Activated T-helper 17 cell treated with anti-CD3 and anti-CD28 coated beads, Interleukin-2, amount 50 U/mL, for 72 hours (primary cell): ENCODE results near the gene CFAP210. TPM values are rescaled to one million over a fixed set of nuclear protein-coding genes. Genes with fewer than 3 reads are reported as not detected.

Experiments used
- ATAC-seq: fragments of 150-1000 bp; cut with Tn5 transposase; replicated peaks from 2 replicates; pipeline ENCODE4 v1.10.0; 2021; ENCODE audit warnings: mild to moderate bottlenecking, moderate library complexity
- H3K27ac Mint-ChIP-seq: one replicate; pipeline ENCODE4 v1.8.0; 2022; ENCODE audit warnings: mixed read lengths
- H3K27me3 Mint-ChIP-seq: one replicate; pipeline ENCODE4 v1.8.0; 2022; ENCODE audit warnings: mixed read lengths
- H3K36me3 Mint-ChIP-seq: one replicate; pipeline ENCODE4 v1.8.0; 2022; ENCODE audit warnings: low read depth, mild to moderate bottlenecking, mixed read lengths
- H3K4me1 Mint-ChIP-seq: one replicate; pipeline ENCODE4 v1.8.0; 2022; ENCODE audit warnings: mixed read lengths
- H3K4me3 Mint-ChIP-seq: one replicate; pipeline ENCODE4 v1.8.0; 2022; ENCODE audit warnings: mild to moderate bottlenecking, mixed read lengths
- H3K9me3 Mint-ChIP-seq: one replicate; pipeline ENCODE4 v1.8.0; 2022; ENCODE audit warnings: mixed read lengths
- total RNA-seq, 2 donors: library from RNA; stranded (reverse); gene quantifications; one replicate each; pipeline ENCODE4 v1.2.3, GENCODE V29; 2022

Gene CFAP210
- total RNA-seq, 2 donors from 2014 or later: not detected

GRCh38 chr2:169673106-169673505 is 21.1 kb downstream of the CFAP210 start:
- H3K4me3 Mint-ChIP-seq: no peak overlapping the region
- no peaks in the 10 kb centered on the region for H3K36me3 Mint-ChIP-seq
- H3K9me3 Mint-ChIP-seq: no peaks in the 10 kb centered on the region
- no peaks in the 10 kb centered on the region for H3K27me3 Mint-ChIP-seq
- H3K4me1 Mint-ChIP-seq: no peaks in the 10 kb centered on the region
- no peak for ATAC-seq
- H3K27ac Mint-ChIP-seq: no peak overlapping the region

DNA sequence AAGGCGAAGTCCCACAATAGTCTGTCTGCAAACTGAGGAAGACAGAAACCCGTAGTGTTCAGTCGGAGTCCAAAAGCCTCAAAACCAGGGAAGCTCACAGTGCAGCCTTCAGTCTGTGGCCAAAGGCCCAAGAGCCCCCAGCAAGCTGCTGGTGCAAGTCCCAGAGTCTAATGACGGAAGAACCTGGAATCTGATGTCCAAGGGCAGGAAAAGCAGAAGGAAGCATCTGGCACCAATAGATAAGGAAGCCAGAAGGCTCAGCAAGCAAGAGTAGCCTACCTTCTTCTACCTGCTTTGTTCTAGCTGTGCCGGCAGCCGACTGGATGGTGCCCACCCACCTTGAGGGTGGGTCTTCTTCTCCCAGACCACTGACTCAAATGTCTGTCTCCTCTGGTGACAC is 21.8 kb downstream of the CFAP210 start:
- H3K27ac Mint-ChIP-seq: no peak overlapping the region
- H3K9me3 Mint-ChIP-seq: no peaks in the 10 kb centered on the region
- H3K36me3 Mint-ChIP-seq: no peaks in the 10 kb centered on the region
- H3K4me3 Mint-ChIP-seq: no peak overlapping the region
- no peaks in the 10 kb centered on the region for H3K27me3 Mint-ChIP-seq
- no peaks in the 10 kb centered on the region for H3K4me1 Mint-ChIP-seq
- no peak for ATAC-seq

DNA sequence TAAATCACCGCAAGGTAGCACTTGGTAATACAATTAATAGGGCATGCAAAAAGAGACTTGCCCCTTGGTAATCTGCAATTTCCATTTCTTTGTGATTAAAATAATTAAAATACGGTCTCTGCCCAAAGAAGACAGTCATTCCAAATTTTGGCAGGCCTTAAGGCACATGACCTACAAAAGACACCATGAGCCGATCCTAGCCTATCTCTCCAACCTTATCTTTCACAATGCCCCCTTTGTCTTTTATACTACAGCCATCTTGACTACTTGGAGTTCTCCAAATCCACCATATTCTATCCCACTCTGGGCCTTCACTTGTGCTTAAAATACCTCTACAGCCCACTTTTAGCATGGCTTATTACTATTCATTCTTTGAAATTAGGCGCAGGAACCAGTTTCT is 23.3 kb downstream of the CFAP210 start:
- no peaks in the 10 kb centered on the region for H3K4me1 Mint-ChIP-seq
- no peak overlapping the region for H3K27ac Mint-ChIP-seq
- H3K4me3 Mint-ChIP-seq: no peak overlapping the region
- peaks cover 3% of the 10 kb centered on the region for H3K27me3 Mint-ChIP-seq
- H3K9me3 Mint-ChIP-seq: no peaks in the 10 kb centered on the region
- no peak for ATAC-seq
- H3K36me3 Mint-ChIP-seq: no peaks in the 10 kb centered on the region

DNA sequence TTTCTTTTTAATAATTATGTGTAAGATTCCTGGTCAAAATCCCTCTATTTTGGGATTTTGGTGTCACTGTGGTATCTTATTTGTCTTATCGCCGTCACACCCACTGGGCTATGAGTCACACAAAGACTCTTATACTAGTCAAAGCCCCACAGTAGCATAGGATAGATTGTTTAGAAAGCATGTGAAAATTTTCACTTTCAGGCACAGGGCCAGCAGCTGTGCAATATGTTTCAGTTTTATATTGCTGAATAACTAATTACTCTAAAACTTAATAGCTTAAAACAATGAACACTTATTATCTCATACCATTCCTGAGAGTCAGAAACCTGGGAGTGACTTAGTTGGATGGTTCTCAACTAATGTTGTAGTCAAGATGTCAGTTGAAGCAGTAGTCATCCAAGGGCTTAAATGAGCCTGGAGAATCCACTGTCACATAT is 24.0 kb downstream of the CFAP210 start:
- H3K36me3 Mint-ChIP-seq: no peaks in the 10 kb centered on the region
- no peaks in the 10 kb centered on the region for H3K4me1 Mint-ChIP-seq
- peaks cover 3% of the 10 kb centered on the region for H3K27me3 Mint-ChIP-seq
- H3K4me3 Mint-ChIP-seq: no peak overlapping the region
- no peak overlapping the region for H3K27ac Mint-ChIP-seq
- peak; percentile 44 for ATAC-seq
- no peaks in the 10 kb centered on the region for H3K9me3 Mint-ChIP-seq

- no peak overlapping the region for H3K27ac Mint-ChIP-seq
- H3K9me3 Mint-ChIP-seq: no peaks in the 10 kb centered on the region
- no peak overlapping the region for H3K4me3 Mint-ChIP-seq
- no peaks in the 10 kb centered on the region for H3K36me3 Mint-ChIP-seq
- no peak for ATAC-seq
- H3K27me3 Mint-ChIP-seq: peaks cover 3% of the 10 kb centered on the region
- H3K4me1 Mint-ChIP-seq: no peaks in the 10 kb centered on the region
These were observed 26.6 kb downstream of the CFAP210 start for GRCh38 chr2:169667583-169667982.

DNA sequence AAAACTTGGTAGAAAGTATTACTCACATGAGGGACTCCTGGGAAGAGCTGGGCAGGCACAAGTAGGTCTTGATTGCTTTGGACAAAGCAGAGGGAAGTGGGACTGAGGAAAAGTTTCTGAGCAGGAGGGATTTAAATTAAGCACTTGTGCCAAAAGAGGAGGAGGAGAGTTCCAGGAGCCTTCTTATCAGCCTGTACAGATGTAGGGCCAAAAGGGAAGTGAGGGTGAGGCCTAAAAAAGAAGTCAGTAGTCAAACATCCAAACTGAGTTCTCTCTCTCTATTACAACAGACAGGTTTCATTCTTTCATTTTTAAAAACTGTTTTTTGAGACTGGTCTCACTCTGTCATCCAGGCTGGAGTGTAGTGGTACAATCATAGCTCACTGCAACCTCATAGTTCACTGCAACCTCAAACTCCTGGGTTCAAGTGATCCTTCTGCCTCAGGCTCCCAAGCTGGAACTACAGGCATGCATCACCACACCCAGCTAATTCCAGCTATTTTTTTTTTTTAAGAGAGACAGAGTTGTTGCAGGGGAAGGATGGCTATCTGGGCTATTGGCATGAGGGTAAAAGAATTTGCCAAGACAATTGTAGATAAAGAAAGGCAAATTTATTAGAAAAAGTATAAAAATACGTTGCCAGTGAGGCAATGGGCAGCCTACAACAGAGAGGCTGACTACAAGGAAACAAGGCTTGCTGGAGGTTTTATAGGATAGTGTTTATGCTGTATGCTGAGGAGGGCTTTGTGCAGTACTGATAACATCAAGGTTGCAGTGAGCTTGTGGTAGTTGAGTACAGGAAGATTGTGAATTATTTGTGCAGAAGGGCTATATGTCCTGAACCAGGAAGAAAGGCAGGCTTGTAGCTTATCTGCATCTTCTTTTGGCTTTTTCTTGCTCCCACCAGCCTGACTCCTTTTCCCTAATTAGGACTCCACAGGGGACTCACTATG is 29.0 kb downstream of the CFAP210 start:
- ATAC-seq: no peak
- H3K27ac Mint-ChIP-seq: no peak overlapping the region
- no peaks in the 10 kb centered on the region for H3K36me3 Mint-ChIP-seq
- H3K27me3 Mint-ChIP-seq: peaks cover 12% of the 10 kb centered on the region
- no peaks in the 10 kb centered on the region for H3K4me1 Mint-ChIP-seq
- H3K4me3 Mint-ChIP-seq: no peak overlapping the region
- H3K9me3 Mint-ChIP-seq: no peaks in the 10 kb centered on the region

GRCh38 chr2:169664600-169664977 is 29.6 kb downstream of the CFAP210 start:
- Mint-ChIP-seq H3K27me3 (peaks cover 13% of the 10 kb centered on the region), H3K4me1 (no peaks in the 10 kb centered on the region), H3K9me3 (no peaks in the 10 kb centered on the region), H3K4me3 (no peak overlapping the region), H3K36me3 (no peaks in the 10 kb centered on the region), H3K27ac (no peak overlapping the region)
- no peak for ATAC-seq

DNA sequence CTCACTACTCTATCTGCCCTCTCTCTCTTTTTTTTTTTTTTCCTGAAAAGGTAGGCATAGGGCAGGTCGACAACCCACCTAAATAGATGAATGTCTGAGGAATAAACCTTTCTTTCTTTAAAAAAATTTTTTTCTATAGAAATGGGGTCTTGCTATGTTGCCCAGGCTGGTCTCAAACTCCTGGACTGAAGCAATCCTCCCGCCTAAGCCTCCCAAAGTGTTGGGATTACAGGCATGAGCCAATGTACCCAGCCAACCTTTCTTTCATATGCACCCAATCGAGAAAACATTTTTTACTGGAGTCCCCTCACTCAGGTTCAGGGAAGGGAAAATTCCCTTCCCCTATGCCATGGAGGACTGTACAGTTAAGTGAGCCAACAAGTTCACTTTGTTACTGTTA is 31.0 kb downstream of the CFAP210 start:
- Mint-ChIP-seq H3K27me3 (peaks cover 13% of the 10 kb centered on the region), H3K4me3 (no peak overlapping the region), H3K36me3 (no peaks in the 10 kb centered on the region), H3K4me1 (no peaks in the 10 kb centered on the region), H3K9me3 (no peaks in the 10 kb centered on the region), H3K27ac (no peak overlapping the region)
- ATAC-seq: no peak

GRCh38 chr2:169662744-169663143 is 31.5 kb downstream of the CFAP210 start:
- no peak for ATAC-seq
- Mint-ChIP-seq H3K36me3 (no peaks in the 10 kb centered on the region), H3K27ac (no peak overlapping the region), H3K9me3 (no peaks in the 10 kb centered on the region), H3K4me3 (no peak overlapping the region), H3K27me3 (peaks cover 13% of the 10 kb centered on the region), H3K4me1 (no peaks in the 10 kb centered on the region)

DNA sequence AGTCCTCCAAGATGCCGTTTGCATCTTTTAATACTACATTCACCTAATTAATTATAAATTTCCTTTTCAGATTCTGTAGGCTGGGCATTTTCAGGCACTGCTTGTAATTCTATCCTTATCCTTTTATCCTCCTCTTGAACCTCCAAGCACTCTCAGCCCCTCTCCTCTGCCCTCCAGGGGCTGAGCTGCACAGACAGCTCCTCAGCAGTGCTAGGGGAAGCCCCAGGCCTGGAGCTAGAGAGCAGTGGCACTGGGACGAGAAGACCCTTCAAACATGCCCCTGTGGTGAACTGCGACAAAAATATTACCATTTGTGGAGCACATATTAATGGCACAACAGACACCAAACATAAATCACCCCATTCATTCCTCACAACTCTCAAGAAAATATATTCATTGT is 32.9 kb downstream of the CFAP210 start:
- Mint-ChIP-seq H3K27me3 (peaks cover 11% of the 10 kb centered on the region), H3K27ac (no peak overlapping the region), H3K4me3 (no peak overlapping the region), H3K4me1 (no peaks in the 10 kb centered on the region), H3K36me3 (no peaks in the 10 kb centered on the region), H3K9me3 (no peaks in the 10 kb centered on the region)
- no peak for ATAC-seq

DNA sequence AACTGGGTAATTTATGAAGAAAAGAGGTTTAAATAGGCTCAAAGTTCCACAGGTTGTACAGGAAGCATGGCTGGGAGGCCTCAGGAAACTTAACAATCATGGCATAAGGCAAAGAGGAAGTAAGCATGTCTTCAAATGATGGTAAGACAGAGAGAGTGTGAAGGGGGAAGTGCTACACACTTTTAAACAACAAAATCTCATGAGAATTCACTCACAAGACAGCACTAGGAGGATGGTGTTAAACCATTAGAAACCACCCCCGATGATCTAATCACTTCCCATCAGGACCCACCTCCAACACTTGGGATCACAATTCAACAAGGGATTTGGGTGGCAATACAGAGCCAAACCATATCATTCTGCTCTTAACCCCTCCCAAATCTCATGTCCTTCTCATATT is 34.9 kb downstream of the CFAP210 start:
- Mint-ChIP-seq H3K4me1 (peaks cover 4% of the 10 kb centered on the region), H3K27ac (no peak overlapping the region), H3K9me3 (no peaks in the 10 kb centered on the region), H3K36me3 (no peaks in the 10 kb centered on the region), H3K27me3 (peaks cover 15% of the 10 kb centered on the region), H3K4me3 (no peak overlapping the region)
- no peak for ATAC-seq

DNA sequence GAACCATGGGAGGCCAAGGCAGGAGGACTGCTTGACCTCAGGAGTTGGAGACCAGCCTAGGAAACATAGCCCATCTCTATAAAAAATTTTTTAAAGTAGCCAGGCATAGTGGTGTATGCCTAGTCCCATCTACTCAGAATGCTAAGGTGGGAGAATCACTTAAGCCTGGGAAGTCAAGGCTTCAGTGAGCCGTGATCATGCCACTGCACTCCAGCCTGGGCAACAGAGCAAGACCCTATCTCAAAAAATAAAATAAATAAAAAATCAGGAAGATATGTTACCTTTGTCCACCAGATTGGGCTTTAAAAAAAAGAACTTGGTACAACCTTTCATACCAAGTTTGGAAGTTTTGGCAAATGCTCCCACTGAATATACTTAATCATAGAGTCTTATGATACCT is 35.3 kb downstream of the CFAP210 start:
- ATAC-seq: no peak
- H3K27me3 Mint-ChIP-seq: peaks cover 15% of the 10 kb centered on the region
- H3K4me3 Mint-ChIP-seq: no peak overlapping the region
- peaks cover 4% of the 10 kb centered on the region for H3K4me1 Mint-ChIP-seq
- no peaks in the 10 kb centered on the region for H3K36me3 Mint-ChIP-seq
- no peaks in the 10 kb centered on the region for H3K9me3 Mint-ChIP-seq
- H3K27ac Mint-ChIP-seq: no peak overlapping the region

- Mint-ChIP-seq H3K27me3 (peaks cover 19% of the 10 kb centered on the region), H3K9me3 (no peaks in the 10 kb centered on the region), H3K36me3 (no peaks in the 10 kb centered on the region), H3K4me1 (peaks cover 4% of the 10 kb centered on the region), H3K4me3 (no peak overlapping the region), H3K27ac (no peak overlapping the region)
- ATAC-seq: no peak
These were observed 38.0 kb downstream of the CFAP210 start for GRCh38 chr2:169656164-169656563.

DNA sequence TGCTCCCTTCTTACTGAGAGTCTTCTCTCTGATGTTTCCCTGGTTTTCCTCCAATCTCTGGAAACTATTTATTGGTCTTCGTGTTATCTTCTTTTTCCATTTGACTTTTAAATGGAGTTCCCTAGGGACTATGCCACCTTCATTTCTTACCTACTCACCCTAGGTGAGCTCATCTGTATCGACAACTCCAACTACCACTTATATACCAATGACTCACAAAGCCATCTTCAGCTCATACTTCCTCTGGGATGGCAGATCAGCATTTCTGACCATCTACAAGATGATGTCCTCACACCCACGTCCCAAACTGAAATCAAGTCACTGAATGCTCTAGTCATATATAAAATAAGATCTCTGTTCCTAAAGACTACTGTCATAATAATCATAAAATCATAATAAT is 40.6 kb downstream of the CFAP210 start:
- H3K9me3 Mint-ChIP-seq: no peaks in the 10 kb centered on the region
- no peak overlapping the region for H3K27ac Mint-ChIP-seq
- H3K4me1 Mint-ChIP-seq: peaks cover 4% of the 10 kb centered on the region
- H3K4me3 Mint-ChIP-seq: no peak overlapping the region
- H3K27me3 Mint-ChIP-seq: peaks cover 19% of the 10 kb centered on the region
- peak; percentile 71 for ATAC-seq
- no peaks in the 10 kb centered on the region for H3K36me3 Mint-ChIP-seq

DNA sequence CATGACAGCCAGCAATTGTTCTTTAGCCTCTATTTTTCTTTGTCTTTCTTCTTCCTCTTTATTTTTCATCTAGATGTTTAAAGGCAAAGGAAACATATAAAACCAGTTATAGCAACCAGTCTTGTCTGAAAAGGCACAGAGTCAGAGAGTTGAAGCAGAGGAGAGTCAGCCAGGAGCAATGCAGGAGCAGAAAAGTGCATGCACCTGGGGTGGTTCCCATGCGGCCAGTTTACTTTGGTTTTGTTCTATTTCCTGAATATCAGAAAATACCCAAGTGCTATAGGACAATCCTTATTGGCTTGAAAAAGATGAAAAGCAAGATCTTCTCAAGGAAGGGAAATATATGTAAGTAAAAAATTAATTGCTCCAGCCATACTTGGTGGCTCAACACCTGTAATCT is 44.9 kb downstream of the CFAP210 start:
- H3K4me1 Mint-ChIP-seq: no peaks in the 10 kb centered on the region

More for the DNA sequence above, 44.9 kb downstream of the CFAP210 start:
- H3K27me3 Mint-ChIP-seq: peaks cover 14% of the 10 kb centered on the region
- H3K27ac Mint-ChIP-seq: no peak overlapping the region
- H3K36me3 Mint-ChIP-seq: no peaks in the 10 kb centered on the region
- no peak overlapping the region for H3K4me3 Mint-ChIP-seq
- H3K9me3 Mint-ChIP-seq: no peaks in the 10 kb centered on the region
- no peak for ATAC-seq
